ENCODE data around the gene ADGRF3.

DNA sequence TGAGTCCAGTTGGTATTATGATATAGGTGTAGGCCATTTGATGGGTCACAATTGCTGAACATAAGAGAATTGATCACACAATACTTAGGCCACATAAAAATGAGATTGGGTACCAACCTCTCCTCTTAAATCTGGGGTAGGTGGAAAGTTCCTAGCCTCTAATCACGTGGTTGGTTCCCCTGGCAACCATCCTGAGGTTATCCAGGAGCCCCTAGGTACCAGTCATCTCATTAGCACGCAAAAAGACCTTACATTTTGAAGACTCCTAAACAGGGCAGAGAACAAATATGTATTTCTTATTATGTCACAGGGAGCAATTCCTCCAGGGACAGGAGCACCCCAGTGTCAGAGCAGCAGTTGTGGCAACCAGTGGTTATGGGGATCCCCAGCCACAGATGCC lies 13.3 kb downstream of the ADGRF3 start:
- no peak for TF ChIP-seq POLR2A (IDR thresholded peaks at IDR 0.05; ENCODE audit: borderline replicate concordance, extremely low read depth, insufficient read depth, insufficient read length)
- no peak for TF ChIP-seq CEBPB (IDR thresholded peaks at IDR 0.05; ENCODE audit: low read depth)
- TF ChIP-seq, protein P1, sequence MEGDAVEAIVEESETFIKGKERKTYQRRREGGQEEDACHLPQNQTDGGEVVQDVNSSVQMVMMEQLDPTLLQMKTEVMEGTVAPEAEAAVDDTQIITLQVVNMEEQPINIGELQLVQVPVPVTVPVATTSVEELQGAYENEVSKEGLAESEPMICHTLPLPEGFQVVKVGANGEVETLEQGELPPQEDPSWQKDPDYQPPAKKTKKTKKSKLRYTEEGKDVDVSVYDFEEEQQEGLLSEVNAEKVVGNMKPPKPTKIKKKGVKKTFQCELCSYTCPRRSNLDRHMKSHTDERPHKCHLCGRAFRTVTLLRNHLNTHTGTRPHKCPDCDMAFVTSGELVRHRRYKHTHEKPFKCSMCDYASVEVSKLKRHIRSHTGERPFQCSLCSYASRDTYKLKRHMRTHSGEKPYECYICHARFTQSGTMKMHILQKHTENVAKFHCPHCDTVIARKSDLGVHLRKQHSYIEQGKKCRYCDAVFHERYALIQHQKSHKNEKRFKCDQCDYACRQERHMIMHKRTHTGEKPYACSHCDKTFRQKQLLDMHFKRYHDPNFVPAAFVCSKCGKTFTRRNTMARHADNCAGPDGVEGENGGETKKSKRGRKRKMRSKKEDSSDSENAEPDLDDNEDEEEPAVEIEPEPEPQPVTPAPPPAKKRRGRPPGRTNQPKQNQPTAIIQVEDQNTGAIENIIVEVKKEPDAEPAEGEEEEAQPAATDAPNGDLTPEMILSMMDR (IDR thresholded peaks at IDR 0.05 in 2 of 3, conservative IDR thresholded peaks at IDR 0.05 in 1 of 3; ENCODE audit: borderline replicate concordance in 1 of 3, insufficient read depth in 1 of 3, low read depth in 2 of 3, low read length in 2 of 3), result no peak
- TF ChIP-seq EZH2 (IDR thresholded peaks at IDR 0.05), result no peak
- no peak for TF ChIP-seq EGR1 (IDR thresholded peaks at IDR 0.05; ENCODE audit: low read depth)
- TF ChIP-seq POLR2AphosphoS5 (IDR thresholded peaks at IDR 0.05; ENCODE audit: low read depth, low read length), result no peak
- TF ChIP-seq ZNF274 (IDR thresholded peaks at IDR 0.05; ENCODE audit: low read depth, low read length), result no peak
- TF ChIP-seq ELF1 (IDR thresholded peaks at IDR 0.05; ENCODE audit: borderline replicate concordance, low read depth), result no peak
- no peak for TF ChIP-seq SP1 (IDR thresholded peaks at IDR 0.05; ENCODE audit: low read depth)
- no peak for TF ChIP-seq MAX (IDR thresholded peaks at IDR 0.05)
- no peak for TF ChIP-seq RAD21 (IDR thresholded peaks at IDR 0.05; ENCODE audit: low read depth)
- no peak for TF ChIP-seq CBX3 (IDR thresholded peaks at IDR 0.05; ENCODE audit: low read depth)
- no peak for TF ChIP-seq FOSL1 (IDR thresholded peaks at IDR 0.05; ENCODE audit: low read depth)
- no peak for TF ChIP-seq SIN3A (IDR thresholded peaks at IDR 0.05; ENCODE audit: low read depth)
